GM21526 (cell line): ENCODE results near the gene CHD6.

ENCODE experiments used
- ATAC-seq: cut with Tn5 transposase; IDR thresholded peaks from one replicate; pipeline ENCODE4 v1.9.1; 2021; ENCODE audit warnings: moderate library complexity; ENCODE audit not compliant: unreplicated experiment, low FRiP score

Gene CHD6, protein sequence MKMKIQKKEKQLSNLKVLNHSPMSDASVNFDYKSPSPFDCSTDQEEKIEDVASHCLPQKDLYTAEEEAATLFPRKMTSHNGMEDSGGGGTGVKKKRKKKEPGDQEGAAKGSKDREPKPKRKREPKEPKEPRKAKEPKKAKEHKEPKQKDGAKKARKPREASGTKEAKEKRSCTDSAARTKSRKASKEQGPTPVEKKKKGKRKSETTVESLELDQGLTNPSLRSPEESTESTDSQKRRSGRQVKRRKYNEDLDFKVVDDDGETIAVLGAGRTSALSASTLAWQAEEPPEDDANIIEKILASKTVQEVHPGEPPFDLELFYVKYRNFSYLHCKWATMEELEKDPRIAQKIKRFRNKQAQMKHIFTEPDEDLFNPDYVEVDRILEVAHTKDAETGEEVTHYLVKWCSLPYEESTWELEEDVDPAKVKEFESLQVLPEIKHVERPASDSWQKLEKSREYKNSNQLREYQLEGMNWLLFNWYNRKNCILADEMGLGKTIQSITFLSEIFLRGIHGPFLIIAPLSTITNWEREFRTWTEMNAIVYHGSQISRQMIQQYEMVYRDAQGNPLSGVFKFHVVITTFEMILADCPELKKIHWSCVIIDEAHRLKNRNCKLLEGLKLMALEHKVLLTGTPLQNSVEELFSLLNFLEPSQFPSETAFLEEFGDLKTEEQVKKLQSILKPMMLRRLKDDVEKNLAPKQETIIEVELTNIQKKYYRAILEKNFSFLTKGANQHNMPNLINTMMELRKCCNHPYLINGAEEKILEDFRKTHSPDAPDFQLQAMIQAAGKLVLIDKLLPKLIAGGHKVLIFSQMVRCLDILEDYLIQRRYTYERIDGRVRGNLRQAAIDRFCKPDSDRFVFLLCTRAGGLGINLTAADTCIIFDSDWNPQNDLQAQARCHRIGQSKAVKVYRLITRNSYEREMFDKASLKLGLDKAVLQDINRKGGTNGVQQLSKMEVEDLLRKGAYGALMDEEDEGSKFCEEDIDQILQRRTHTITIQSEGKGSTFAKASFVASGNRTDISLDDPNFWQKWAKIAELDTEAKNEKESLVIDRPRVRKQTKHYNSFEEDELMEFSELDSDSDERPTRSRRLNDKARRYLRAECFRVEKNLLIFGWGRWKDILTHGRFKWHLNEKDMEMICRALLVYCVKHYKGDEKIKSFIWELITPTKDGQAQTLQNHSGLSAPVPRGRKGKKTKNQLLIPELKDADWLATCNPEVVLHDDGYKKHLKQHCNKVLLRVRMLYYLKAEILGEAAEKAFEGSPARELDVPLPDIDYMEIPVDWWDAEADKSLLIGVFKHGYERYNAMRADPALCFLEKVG (N-terminal part only)

DNA sequence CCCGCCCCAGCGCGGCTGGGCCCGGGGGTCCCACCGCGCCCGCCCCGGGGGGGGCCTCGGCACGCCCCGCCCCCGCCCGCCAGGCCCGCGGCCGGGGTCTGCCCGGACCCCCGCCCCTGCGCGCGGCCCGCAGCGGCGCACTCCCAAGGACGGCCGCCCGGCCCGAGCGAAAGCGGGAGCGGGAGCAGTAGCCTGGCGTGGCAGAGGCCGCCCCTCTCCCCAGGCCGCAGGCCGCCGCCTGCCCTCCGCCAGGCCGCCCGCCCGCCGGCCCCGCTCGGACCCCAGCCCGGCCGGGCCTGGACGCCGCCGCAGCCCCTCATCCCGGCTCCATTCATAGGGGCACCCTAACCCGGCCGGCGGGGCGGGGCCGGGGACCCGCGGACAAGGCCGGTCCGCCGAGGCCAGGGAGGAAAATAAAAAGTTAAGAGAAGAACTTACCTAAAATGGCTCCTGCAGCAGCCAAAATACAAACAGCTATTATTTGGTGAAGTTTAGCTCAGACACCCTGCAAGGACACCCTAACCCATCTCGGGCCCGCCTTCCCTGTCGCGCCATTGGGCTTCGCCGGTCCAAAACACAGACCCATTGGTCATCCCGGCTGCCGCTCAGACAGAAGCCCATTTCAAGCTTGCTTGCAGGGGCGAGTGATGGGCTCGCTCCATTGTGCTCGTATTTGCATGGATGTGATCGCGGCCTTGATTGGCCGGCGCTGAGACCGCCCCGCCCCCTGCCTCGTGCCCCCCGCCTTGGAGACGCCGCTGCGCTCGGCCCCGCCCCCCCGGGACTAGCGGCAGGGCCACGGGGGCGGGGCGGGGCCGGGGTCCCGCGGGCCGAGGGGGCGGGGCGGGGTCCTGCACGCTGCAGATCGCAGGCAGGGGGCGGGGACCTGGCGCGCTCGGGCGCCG, at the start of gene CHD6:
Gene CHD6 (minus strand): TSS at position 476 of the 905 bp plus-strand sequence. CDS start 67,040 bp downstream, outside the sequence.
- ATAC-seq, result peak; percentile 98

DNA sequence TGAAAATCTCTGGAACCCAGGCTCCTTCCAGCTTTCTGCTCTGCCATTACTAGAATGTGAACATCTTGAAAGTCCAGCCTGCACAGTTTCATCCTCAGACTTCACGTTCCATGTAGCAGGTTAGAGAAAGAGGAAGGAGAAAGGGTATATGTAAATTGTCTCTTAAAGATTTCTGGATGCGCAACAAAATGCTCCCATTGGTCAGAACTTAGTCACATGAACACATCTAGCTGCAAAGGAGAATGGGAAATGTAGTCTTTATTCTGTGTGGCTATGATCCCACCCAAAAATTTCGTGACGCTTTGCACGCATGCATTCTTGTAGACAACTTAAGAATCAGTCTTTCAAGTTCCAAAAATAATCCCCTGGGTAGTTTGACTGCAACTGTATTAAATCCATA, 46.4 kb upstream of the CHD6 start:
- ATAC-seq, result no peak

GRCh38 chr20:41657655-41658054, 39.5 kb upstream of the CHD6 start:
- ATAC-seq, result no peak

GRCh38 chr20:41655962-41656618, 37.9 kb upstream of the CHD6 start:
- no peak for ATAC-seq

DNA sequence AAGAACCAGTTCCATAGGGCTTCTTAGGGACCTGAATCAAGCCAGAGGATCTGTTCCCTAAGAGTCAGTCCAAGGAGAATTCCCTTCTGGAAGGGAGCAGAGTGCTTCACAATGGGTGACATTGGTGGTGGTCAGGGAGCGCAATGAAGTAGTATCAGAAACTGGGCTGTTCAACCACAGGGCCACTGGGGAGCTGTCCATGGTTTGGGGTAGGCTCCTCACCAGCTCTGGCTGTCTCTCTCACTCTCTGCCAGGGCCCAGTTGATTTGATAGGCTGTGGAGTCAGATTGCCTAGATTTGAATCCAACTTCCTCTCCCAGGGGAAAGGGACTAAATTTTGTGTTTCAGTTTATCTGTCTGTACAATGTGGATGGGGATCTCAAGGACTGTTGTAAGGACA, 36.7 kb upstream of the CHD6 start:
- ATAC-seq, result no peak

GRCh38 chr20:41654292-41654691, 36.1 kb upstream of the CHD6 start:
- ATAC-seq, result no peak

GRCh38 chr20:41650231-41650948, 32.2 kb upstream of the CHD6 start:
- no peak for ATAC-seq

- ATAC-seq, result no peak
Measured at GRCh38 chr20:41649489-41649888, 31.3 kb upstream of the CHD6 start.

- no peak for ATAC-seq
Measured at GRCh38 chr20:41645372-41645771, 27.2 kb upstream of the CHD6 start.

- ATAC-seq, result no peak
Measured at GRCh38 chr20:41643504-41643938, 25.3 kb upstream of the CHD6 start.

DNA sequence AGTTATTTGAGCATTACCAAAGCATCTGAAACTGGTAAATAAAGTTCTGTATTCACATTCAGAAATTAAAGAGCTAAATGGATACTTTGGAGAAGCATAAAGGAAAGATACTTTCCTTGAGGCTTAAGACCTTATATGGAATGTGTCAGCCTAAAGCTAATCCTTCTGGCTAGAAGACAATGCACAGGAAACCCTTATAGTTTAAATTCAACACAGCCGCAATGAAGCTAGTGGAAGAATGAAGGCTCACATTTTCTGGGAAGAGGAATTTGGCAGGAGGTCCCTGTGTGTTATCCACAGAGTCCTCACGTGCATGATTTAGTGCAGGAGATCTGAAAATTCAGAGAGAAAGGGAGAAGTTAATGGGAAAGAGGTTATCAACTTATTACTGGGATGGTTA, 21.5 kb upstream of the CHD6 start:
- ATAC-seq, result no peak

- no peak for ATAC-seq
Measured at GRCh38 chr20:41638456-41638855, 20.3 kb upstream of the CHD6 start.

DNA sequence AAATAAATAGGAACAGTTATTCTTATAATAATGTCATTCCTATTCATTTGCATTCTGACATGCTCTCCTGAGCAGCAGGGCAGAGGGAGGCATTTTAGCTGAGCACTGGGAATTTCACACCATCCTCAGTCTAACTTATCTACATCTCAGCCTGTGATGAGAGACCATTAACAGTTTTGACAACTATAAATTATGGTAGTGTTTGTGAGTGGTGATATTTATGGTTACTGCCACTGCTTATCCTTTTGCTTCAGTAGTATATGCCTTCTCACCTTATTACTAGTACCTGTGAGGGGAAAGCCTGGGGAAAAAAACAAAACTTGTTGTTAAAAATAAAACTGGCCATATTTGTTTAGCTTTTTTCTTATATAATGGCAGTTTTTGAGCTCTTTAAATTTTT, 17.0 kb upstream of the CHD6 start:
- ATAC-seq, result no peak

- ATAC-seq, result no peak
Measured at GRCh38 chr20:41632896-41633295, 14.7 kb upstream of the CHD6 start.

GRCh38 chr20:41631826-41632225, 13.6 kb upstream of the CHD6 start:
- no peak for ATAC-seq

GRCh38 chr20:41630846-41631245, 12.7 kb upstream of the CHD6 start:
- ATAC-seq, result no peak

- ATAC-seq, result no peak
Measured at GRCh38 chr20:41627611-41628244, 9.6 kb upstream of the CHD6 start.

DNA sequence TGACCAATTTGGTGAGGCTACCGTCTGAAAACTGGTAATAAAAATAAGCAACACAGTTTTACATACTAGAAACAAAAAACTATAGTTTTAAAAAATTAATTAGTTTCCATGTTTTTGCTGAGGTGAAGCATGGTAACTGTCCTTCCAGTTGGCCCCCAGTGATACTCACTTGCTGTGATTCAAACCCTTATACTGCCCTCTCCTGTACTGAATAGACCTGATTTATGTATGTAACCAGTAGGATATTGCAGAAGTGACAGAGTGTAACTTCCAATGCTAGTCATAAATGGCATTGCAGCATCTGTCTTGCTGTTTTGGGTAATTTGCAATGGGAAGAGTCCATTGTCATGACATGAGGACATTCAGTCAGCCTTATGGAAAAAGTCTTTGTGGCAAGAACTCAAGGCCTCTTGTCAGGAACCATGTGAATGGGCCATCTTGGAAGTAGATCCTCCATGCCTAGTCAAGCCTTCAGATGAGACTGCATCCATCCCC, 8.9 kb upstream of the CHD6 start:
- no peak for ATAC-seq
